ENCODE data around the gene WRAP73.

WRAP73 gene

GRCh38 chr1:3609016-3609768, 40.7 kb downstream of the WRAP73 start:
- DNase-seq, result no peak

- DNase-seq, result no peak
Measured at GRCh38 chr1:3608154-3608553, 41.7 kb downstream of the WRAP73 start.

- no peak for DNase-seq
Measured at GRCh38 chr1:3607703-3608065, 42.2 kb downstream of the WRAP73 start.

- no peak for DNase-seq
Measured at GRCh38 chr1:3606779-3607702, 42.9 kb downstream of the WRAP73 start.

GRCh38 chr1:3604997-3605823, 44.7 kb downstream of the WRAP73 start:
- DNase-seq, result no peak

GRCh38 chr1:3604468-3604974, 45.4 kb downstream of the WRAP73 start:
- DNase-seq, result no peak

GRCh38 chr1:3603571-3604467, 46.1 kb downstream of the WRAP73 start:
- DNase-seq, result no peak

- no peak for DNase-seq
Measured at GRCh38 chr1:3603156-3603555, 46.7 kb downstream of the WRAP73 start.

- DNase-seq, result no peak
Measured at GRCh38 chr1:3602375-3602774, 47.5 kb downstream of the WRAP73 start.

- no peak for DNase-seq
Measured at GRCh38 chr1:3601743-3602142, 48.2 kb downstream of the WRAP73 start.

GRCh38 chr1:3600354-3600753, 49.5 kb downstream of the WRAP73 start:
- DNase-seq, result no peak

- no peak for DNase-seq
Measured at GRCh38 chr1:3599816-3600215, 50.1 kb downstream of the WRAP73 start.

GRCh38 chr1:3599286-3599811, 50.6 kb downstream of the WRAP73 start:
- DNase-seq, result no peak

- no peak for DNase-seq
Measured at GRCh38 chr1:3598522-3599285, 51.2 kb downstream of the WRAP73 start.

- DNase-seq, result no peak
Measured at GRCh38 chr1:3598051-3598491, 51.8 kb downstream of the WRAP73 start.

- DNase-seq, result no peak
Measured at GRCh38 chr1:3597599-3597964, 52.3 kb downstream of the WRAP73 start.

GRCh38 chr1:3596663-3597598, 53.0 kb downstream of the WRAP73 start:
- DNase-seq, result no peak

GRCh38 chr1:3595949-3596348, 54.0 kb downstream of the WRAP73 start:
- no peak for DNase-seq

- no peak for DNase-seq
Measured at GRCh38 chr1:3594706-3595377, 55.1 kb downstream of the WRAP73 start.
